Measurements from ENCODE around the gene ITGAD.
"Not testable (repeated sequence)": the region's sequence is repeated elsewhere in the genome, so short reads cannot be mapped to it uniquely, and the experiment has no call there.

Gene ITGAD

GRCh38 chr16:31423801-31424200, 30.7 kb downstream of the ITGAD start:
- DNase-seq (ENCODE audit: insufficient read length), result no peak
- no peak for FAIRE-seq

GRCh38 chr16:31427441-31428278, 34.5 kb downstream of the ITGAD start:
- FAIRE-seq, result no peak
- no peak for DNase-seq (ENCODE audit: insufficient read length)

More at GRCh38 chr16:31423801-31424200, 30.7 kb downstream of the ITGAD start:
- TF ChIP-seq TAF1 (IDR thresholded peaks at IDR 0.05; ENCODE audit: borderline replicate concordance, low read depth, low read length) (no peak), POLR2AphosphoS5 (IDR thresholded peaks at IDR 0.05; ENCODE audit: low read depth, low read length) (no peak), POLR2A (IDR thresholded peaks at IDR 0.05; ENCODE audit: low read depth, low read length) (no peak)

GRCh38 chr16:31428279-31428597, 35.1 kb downstream of the ITGAD start, which contains the start of gene COX6A2:
Gene COX6A2, minus strand, starts transcription at chr16:31428360. Its CDS starts 35 bp downstream, at chr16:31428325.
- TF ChIP-seq POLR2AphosphoS5 (IDR thresholded peaks at IDR 0.05; ENCODE audit: low read depth, low read length) (no peak), TAF1 (IDR thresholded peaks at IDR 0.05; ENCODE audit: borderline replicate concordance, low read depth, low read length) (no peak), POLR2A (IDR thresholded peaks at IDR 0.05; ENCODE audit: low read depth, low read length) (no peak)
- no peak for DNase-seq (ENCODE audit: insufficient read length)
- FAIRE-seq, result no peak

More at GRCh38 chr16:31427441-31428278, 34.5 kb downstream of the ITGAD start:
- TF ChIP-seq POLR2AphosphoS5 (IDR thresholded peaks at IDR 0.05; ENCODE audit: low read depth, low read length), result no peak
- no peak for TF ChIP-seq POLR2A (IDR thresholded peaks at IDR 0.05; ENCODE audit: low read depth, low read length)
- no peak for TF ChIP-seq TAF1 (IDR thresholded peaks at IDR 0.05; ENCODE audit: borderline replicate concordance, low read depth, low read length)

- DNase-seq (ENCODE audit: insufficient read length) (no peak), FAIRE-seq (no peak)
- TF ChIP-seq POLR2A (IDR thresholded peaks at IDR 0.05; ENCODE audit: low read depth, low read length), result no peak
- TF ChIP-seq TAF1 (IDR thresholded peaks at IDR 0.05; ENCODE audit: borderline replicate concordance, low read depth, low read length), result no peak
- TF ChIP-seq POLR2AphosphoS5 (IDR thresholded peaks at IDR 0.05; ENCODE audit: low read depth, low read length), result no peak
Measured at GRCh38 chr16:31428638-31429247, 35.6 kb downstream of the ITGAD start.

GRCh38 chr16:31429314-31429713, 36.2 kb downstream of the ITGAD start:
- DNase-seq (ENCODE audit: insufficient read length), result no peak
- no peak for FAIRE-seq
- TF ChIP-seq POLR2AphosphoS5 (IDR thresholded peaks at IDR 0.05; ENCODE audit: low read depth, low read length) (no peak), POLR2A (IDR thresholded peaks at IDR 0.05; ENCODE audit: low read depth, low read length) (no peak), TAF1 (IDR thresholded peaks at IDR 0.05; ENCODE audit: borderline replicate concordance, low read depth, low read length) (no peak)

- DNase-seq (ENCODE audit: insufficient read length) (no peak), FAIRE-seq (no peak)
- TF ChIP-seq POLR2AphosphoS5 (IDR thresholded peaks at IDR 0.05; ENCODE audit: low read depth, low read length), result no peak
- no peak for TF ChIP-seq POLR2A (IDR thresholded peaks at IDR 0.05; ENCODE audit: low read depth, low read length)
- no peak for TF ChIP-seq TAF1 (IDR thresholded peaks at IDR 0.05; ENCODE audit: borderline replicate concordance, low read depth, low read length)
Measured at GRCh38 chr16:31429796-31430195, 36.7 kb downstream of the ITGAD start.

- FAIRE-seq (no peak), DNase-seq (ENCODE audit: insufficient read length) (no peak)
- no peak for TF ChIP-seq TAF1 (IDR thresholded peaks at IDR 0.05; ENCODE audit: borderline replicate concordance, low read depth, low read length)
- no peak for TF ChIP-seq POLR2AphosphoS5 (IDR thresholded peaks at IDR 0.05; ENCODE audit: low read depth, low read length)
- no peak for TF ChIP-seq POLR2A (IDR thresholded peaks at IDR 0.05; ENCODE audit: low read depth, low read length)
Measured at GRCh38 chr16:31430380-31431052, 37.4 kb downstream of the ITGAD start.

GRCh38 chr16:31435341-31436220, 42.4 kb downstream of the ITGAD start:
- FAIRE-seq, result no peak
- no peak for DNase-seq (ENCODE audit: insufficient read length)
- TF ChIP-seq TAF1 (IDR thresholded peaks at IDR 0.05; ENCODE audit: borderline replicate concordance, low read depth, low read length), result no peak
- no peak for TF ChIP-seq POLR2AphosphoS5 (IDR thresholded peaks at IDR 0.05; ENCODE audit: low read depth, low read length)
- TF ChIP-seq POLR2A (IDR thresholded peaks at IDR 0.05; ENCODE audit: low read depth, low read length), result no peak

- FAIRE-seq (no peak), DNase-seq (ENCODE audit: insufficient read length) (no peak)
- no peak for TF ChIP-seq TAF1 (IDR thresholded peaks at IDR 0.05; ENCODE audit: borderline replicate concordance, low read depth, low read length)
- no peak for TF ChIP-seq POLR2A (IDR thresholded peaks at IDR 0.05; ENCODE audit: low read depth, low read length)
- no peak for TF ChIP-seq POLR2AphosphoS5 (IDR thresholded peaks at IDR 0.05; ENCODE audit: low read depth, low read length)
Measured at GRCh38 chr16:31436221-31437045, 43.3 kb downstream of the ITGAD start.

GRCh38 chr16:31438414-31438813, 45.3 kb downstream of the ITGAD start:
- FAIRE-seq (no peak), DNase-seq (ENCODE audit: insufficient read length) (no peak)
- TF ChIP-seq TAF1 (IDR thresholded peaks at IDR 0.05; ENCODE audit: borderline replicate concordance, low read depth, low read length), result no peak
- TF ChIP-seq POLR2AphosphoS5 (IDR thresholded peaks at IDR 0.05; ENCODE audit: low read depth, low read length), result no peak
- TF ChIP-seq POLR2A (IDR thresholded peaks at IDR 0.05; ENCODE audit: low read depth, low read length), result no peak

GRCh38 chr16:31439023-31439422, 45.9 kb downstream of the ITGAD start:
- not testable (repeated sequence) for FAIRE-seq; DNase-seq (ENCODE audit: insufficient read length)

All from GM12892 (cell line).